ENCODE measurements around the gene CNOT1. TPM values are rescaled to one million over a fixed set of nuclear protein-coding genes. Genes with fewer than 3 reads are reported as not detected.

Gene CNOT1
- total RNA-seq, 1 experiment from 2014 or later, result 328 TPM

DNA sequence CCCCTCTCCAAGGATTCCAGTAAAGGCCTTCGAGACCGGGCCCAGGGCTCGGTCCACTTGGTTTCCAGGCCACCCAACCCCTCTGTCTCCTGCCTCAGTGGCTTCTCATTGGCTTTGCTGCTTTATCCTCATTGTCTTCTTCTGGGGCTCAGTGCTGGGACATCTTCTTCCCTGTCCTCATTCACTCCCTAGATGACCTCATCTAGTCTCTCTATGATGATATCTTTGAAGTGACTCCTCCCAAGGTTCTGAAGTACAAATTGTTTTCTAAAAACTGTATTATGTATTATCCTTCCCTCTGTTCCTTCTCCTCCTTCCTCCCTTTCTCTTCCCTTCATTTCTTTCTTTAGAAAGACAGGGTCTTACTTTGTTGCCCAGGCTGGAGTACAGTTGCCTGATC lies 156.8 kb downstream of the CNOT1 start:
- Histone ChIP-seq H3K4ac (ENCODE audit: low read depth, low read length) (no peak overlapping the region), H2BK20ac (ENCODE audit: low read depth, low read length, poor library complexity, severe bottlenecking) (no peak overlapping the region), H2BK15ac (ENCODE audit: low read depth, low read length) (no peak overlapping the region), H2BK120ac (ENCODE audit: low read depth, low read length, poor library complexity, severe bottlenecking) (no peak overlapping the region), H2AFZ (ENCODE audit: low read length) (no peak overlapping the region), H3K4me1 (ENCODE audit: insufficient read depth, low read length) (no peaks in the 10 kb centered on the region), H2BK5ac (ENCODE audit: insufficient read length, low read length) (no peak overlapping the region), H3K56ac (ENCODE audit: insufficient read length, low read depth, low read length) (no peak overlapping the region), H4K20me1 (ENCODE audit: control insufficient read depth, insufficient read depth, insufficient read length) (no peaks in the 10 kb centered on the region), H3T11ph (ENCODE audit: low read length) (no peak overlapping the region), H3K79me2 (ENCODE audit: insufficient read depth, low read length) (no peaks in the 10 kb centered on the region), H3K27me3 (ENCODE audit: insufficient read depth, low read length) (no peaks in the 10 kb centered on the region; the same call in 1 of the 2 replicates), H3K18ac (ENCODE audit: insufficient read length, low read depth, low read length) (no peak overlapping the region), H2AK5ac (ENCODE audit: insufficient read length, low read length) (no peak overlapping the region), H3K14ac (ENCODE audit: insufficient read depth, low read length) (no peak overlapping the region), H3K23me2 (ENCODE audit: insufficient read length, low read depth, low read length, poor library complexity, severe bottlenecking) (no peaks in the 10 kb centered on the region), H2BK12ac (ENCODE audit: insufficient read length, low read depth, low read length) (no peak overlapping the region), H4K5ac (ENCODE audit: insufficient read length, low read depth, low read length) (no peak overlapping the region), H3K9me3 (ENCODE audit: control insufficient read depth, low read depth, low read length) (no peaks in the 10 kb centered on the region), H3K9ac (ENCODE audit: extremely low read depth, insufficient read length, low read length) (no peak overlapping the region), H3K4me2 (ENCODE audit: insufficient read depth, insufficient read length, low read length) (no peak overlapping the region), H3K23ac (ENCODE audit: insufficient read length, low read depth, low read length) (no peak overlapping the region), H3K27ac (ENCODE audit: insufficient read length, low read depth, low read length) (no peak overlapping the region), H3K79me1 (ENCODE audit: insufficient read depth, low read depth, low read length, poor library complexity, severe bottlenecking) (no peaks in the 10 kb centered on the region), H4K8ac (replicated peaks; ENCODE audit: insufficient read length, low read depth, low read length) (no peak overlapping the region), H4K91ac (ENCODE audit: insufficient read length, low read depth, low read length) (no peak overlapping the region)
- WGBS (ENCODE audit: extremely low coverage, insufficient read length, low lambda C conversion rate), result no CpG with 5 or more reads among the region's 3 CpGs
- TF ChIP-seq, protein P1, sequence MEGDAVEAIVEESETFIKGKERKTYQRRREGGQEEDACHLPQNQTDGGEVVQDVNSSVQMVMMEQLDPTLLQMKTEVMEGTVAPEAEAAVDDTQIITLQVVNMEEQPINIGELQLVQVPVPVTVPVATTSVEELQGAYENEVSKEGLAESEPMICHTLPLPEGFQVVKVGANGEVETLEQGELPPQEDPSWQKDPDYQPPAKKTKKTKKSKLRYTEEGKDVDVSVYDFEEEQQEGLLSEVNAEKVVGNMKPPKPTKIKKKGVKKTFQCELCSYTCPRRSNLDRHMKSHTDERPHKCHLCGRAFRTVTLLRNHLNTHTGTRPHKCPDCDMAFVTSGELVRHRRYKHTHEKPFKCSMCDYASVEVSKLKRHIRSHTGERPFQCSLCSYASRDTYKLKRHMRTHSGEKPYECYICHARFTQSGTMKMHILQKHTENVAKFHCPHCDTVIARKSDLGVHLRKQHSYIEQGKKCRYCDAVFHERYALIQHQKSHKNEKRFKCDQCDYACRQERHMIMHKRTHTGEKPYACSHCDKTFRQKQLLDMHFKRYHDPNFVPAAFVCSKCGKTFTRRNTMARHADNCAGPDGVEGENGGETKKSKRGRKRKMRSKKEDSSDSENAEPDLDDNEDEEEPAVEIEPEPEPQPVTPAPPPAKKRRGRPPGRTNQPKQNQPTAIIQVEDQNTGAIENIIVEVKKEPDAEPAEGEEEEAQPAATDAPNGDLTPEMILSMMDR (conservative IDR thresholded peaks at IDR 0.05), result no peak
- Mint-ChIP-seq H3K36me3 (ENCODE audit: insufficient read depth in 1 of 3, low read depth in 3 of 3) (peaks cover 0 to 6% (median 0%) of the 10 kb centered on the region in 3 experiments; a peak in 1 of 7 replicates), H3K27ac (no peak overlapping the region), H3K27me3 (ENCODE audit: low read depth) (peaks cover 28% of the 10 kb centered on the region), H3K4me1 (peaks cover 11 to 37% of the 10 kb centered on the region in 2 experiments), H3K4me3 (no peak overlapping the region), H3K9me3 (peaks cover 0 to 3% of the 10 kb centered on the region in 2 experiments; a peak in 1 of 5 replicates)
- DNase-seq, result no peak

Measured in H9 (cell line).